HG02981 (cell line): ENCODE results near the gene SCMH1.

Experiments used
- ATAC-seq: cut with Tn5 transposase; IDR thresholded peaks from one replicate; pipeline ENCODE4 v1.9.1; 2021; ENCODE audit warnings: mild to moderate bottlenecking, moderate library complexity; ENCODE audit not compliant: unreplicated experiment

Gene SCMH1

DNA sequence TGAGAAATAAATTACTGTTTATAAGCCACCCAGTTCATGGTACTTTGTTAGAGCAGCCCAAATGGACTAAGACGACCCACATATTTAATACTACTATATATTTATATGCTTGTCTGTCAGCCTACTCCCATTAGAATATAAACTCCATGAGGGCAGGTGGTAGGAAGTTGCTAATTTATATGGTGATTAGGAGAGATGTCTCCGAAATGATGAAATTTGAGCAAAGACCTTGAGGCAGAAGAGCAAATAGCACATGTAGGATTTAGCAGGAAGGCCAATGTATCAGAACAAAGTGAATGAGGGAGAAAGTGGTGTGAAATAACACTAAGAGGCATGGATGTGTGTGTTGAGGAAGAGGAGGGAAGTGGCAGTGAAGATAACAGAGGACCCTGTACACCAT lies 210.0 kb downstream of the SCMH1 start:
- ATAC-seq = no peak

- no peak for ATAC-seq
These were observed 211.1 kb downstream of the SCMH1 start for GRCh38 chr1:41030872-41031616.

- ATAC-seq = no peak
These were observed 214.0 kb downstream of the SCMH1 start for GRCh38 chr1:41028034-41028642.

- no peak for ATAC-seq
These were observed 215.9 kb downstream of the SCMH1 start for GRCh38 chr1:41025979-41026819.

DNA sequence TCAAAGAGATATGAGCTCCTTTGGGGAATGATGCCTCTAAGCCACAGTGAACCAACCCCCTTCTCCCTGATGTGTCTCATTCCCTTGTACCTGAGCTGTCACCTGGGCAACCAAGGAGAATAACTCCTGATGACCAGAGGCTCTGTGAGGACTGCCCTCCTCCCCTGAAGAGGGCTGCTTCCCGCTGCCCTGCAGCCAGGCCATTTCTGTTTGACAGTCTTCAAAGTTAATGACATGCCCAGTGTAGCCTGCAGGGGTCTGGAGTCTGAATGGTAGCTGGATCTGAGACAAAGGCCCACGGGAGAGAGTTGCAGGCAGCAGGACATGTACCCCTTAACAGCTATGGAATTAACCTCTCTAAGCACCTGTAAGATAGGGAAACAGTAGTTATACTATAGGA lies 217.2 kb downstream of the SCMH1 start:
- ATAC-seq = no peak

- ATAC-seq = no peak
These were observed 218.7 kb downstream of the SCMH1 start for GRCh38 chr1:41023279-41023990.

DNA sequence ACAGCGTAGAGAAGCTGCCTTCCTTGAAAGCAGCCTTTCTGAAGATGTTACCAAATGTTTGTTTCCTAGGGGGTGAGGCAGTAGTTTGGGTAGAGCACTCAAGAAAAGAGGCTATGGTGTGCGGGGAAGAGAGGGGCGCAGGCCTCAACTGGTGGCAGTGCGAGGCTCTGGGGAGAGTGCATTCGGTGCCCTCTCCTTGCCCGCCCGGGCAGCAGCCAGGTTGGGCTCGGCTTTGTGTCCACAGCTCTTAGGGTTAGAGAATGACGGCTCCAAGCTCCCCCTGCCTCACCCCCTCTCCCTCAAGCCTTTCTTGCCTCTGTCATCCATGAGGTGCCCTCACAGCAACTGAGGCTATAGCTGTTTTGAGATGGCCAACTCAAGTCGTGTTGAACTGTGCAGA lies 219.7 kb downstream of the SCMH1 start:
- no peak for ATAC-seq

GRCh38 chr1:41021526-41022308 lies 220.4 kb downstream of the SCMH1 start, which contains the start of gene SLFNL1:
TSS of gene SLFNL1 (minus strand) at chr1:41021725. CDS start at chr1:41020660, 1,065 bp downstream.
- no peak for ATAC-seq

- ATAC-seq = no peak
These were observed 221.5 kb downstream of the SCMH1 start for GRCh38 chr1:41020654-41021053.

DNA sequence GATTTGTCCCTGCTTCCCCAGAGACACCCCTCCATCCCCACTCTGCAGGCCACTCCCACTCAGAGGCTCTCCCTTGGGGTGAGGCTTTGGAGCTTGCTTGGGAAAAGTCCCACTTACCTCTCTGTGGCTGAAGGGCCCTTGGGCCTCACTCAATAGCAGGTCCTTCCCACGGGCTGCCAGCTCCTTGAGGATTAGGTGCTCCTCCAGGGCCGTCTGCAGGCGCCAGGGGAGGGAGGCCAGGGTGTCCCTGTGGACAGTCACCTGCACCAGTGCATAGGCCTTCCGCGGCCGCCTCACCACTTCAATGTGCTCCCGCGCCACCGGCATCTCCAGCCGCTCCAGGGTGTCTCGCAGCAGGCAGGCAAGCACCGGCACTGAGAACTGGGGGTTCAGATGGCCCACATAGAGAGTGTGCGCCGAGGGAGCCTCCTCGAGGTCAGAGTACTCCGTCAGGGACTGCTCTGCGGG lies 222.0 kb downstream of the SCMH1 start:
- ATAC-seq = no peak

GRCh38 chr1:41019353-41019745 lies 222.8 kb downstream of the SCMH1 start:
- ATAC-seq = no peak

DNA sequence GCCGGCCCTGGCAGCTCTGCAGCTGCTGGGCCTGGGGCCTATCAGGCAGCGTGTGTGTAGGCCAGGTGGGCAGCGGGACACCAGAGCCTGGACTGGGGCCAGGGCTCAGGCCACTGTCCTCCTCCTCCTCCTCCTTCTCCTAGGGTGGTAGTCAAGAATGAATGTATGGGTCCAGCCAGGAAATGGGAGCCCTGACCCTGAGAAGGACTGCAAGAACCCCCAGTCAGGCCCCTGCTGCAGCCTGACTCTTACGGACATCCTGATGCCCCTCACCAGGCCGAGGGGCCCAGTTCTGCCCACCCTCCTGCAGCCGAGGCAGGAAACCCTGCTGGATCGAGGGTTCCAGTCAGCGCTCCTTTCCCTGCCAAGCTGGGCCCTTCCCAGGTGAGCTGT lies 224.1 kb downstream of the SCMH1 start:
- no peak for ATAC-seq

- no peak for ATAC-seq
These were observed 224.7 kb downstream of the SCMH1 start for GRCh38 chr1:41017141-41018017.

DNA sequence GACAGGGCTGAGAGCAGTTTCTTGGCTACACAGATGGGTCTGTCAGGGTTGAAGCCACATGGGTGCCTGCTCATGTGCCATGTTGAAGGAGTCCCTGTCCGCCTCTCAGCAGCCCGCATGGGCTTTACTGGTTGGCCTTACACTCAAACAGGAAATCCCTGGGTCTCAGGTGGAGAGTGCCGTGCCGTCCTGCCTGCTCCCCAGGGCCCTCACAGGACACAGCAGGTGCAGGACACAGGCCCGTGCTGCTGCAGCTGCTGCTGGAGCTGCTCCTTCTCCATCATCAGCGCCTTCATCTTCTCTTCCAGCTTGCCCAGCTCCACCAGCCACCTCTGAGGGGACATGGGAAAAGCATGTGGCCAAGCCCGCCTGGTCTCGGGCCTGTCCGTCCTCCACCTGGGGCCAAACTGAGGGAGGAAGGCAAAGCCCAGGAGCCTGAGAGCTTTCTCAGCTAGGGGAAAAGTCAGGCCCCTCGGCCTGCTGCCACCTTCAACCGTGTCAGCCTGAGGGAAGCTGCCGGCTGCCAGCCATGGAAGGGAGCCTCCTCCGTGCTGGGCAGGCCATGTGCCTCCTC lies 226.1 kb downstream of the SCMH1 start:
- ATAC-seq = no peak

GRCh38 chr1:41015281-41015896 lies 226.7 kb downstream of the SCMH1 start:
- no peak for ATAC-seq

GRCh38 chr1:41014871-41015270 lies 227.2 kb downstream of the SCMH1 start:
- no peak for ATAC-seq

- ATAC-seq = no peak
These were observed 228.3 kb downstream of the SCMH1 start for GRCh38 chr1:41013796-41014195.

GRCh38 chr1:41013024-41013423 lies 229.1 kb downstream of the SCMH1 start:
- ATAC-seq = no peak
